Mucosa of rectum (tissue), 2 donors: ENCODE data around the gene KIAA1614.

Experiments
- H3K27ac ChIP-seq, 2 donors: one replicate each; pipeline ENCODE4 v1.7.0; 2013; ENCODE audit warnings: inconsistent platforms in 2 of 2, low read depth in 2 of 2, low read length in 2 of 2
- H3K27me3 ChIP-seq, 2 donors: one replicate each; pipeline ENCODE4 v1.7.0; 2013; ENCODE audit warnings: low read length in 2 of 2; ENCODE audit not compliant: control insufficient read depth in 2 of 2, insufficient read depth in 2 of 2
- H3K36me3 ChIP-seq, 2 donors: one replicate each; pipeline ENCODE4 v1.7.0; 2013; ENCODE audit warnings: low read length in 2 of 2; ENCODE audit not compliant: control insufficient read depth in 2 of 2, insufficient read depth in 2 of 2
- H3K4me1 ChIP-seq, 2 donors: one replicate each; pipeline ENCODE4 v1.7.0; 2013; ENCODE audit warnings: low read length in 2 of 2, mild to moderate bottlenecking in 1 of 2; ENCODE audit not compliant: control insufficient read depth in 2 of 2, insufficient read depth in 2 of 2
- H3K4me3 ChIP-seq, 2 donors: one replicate each; pipeline ENCODE4 v1.7.0; 2013; ENCODE audit warnings: low read length in 2 of 2
- H3K9ac ChIP-seq, 2 donors: one replicate each; pipeline ENCODE4 v1.7.0; 2013; ENCODE audit warnings: low read length in 2 of 2, low read depth in 1 of 2, mild to moderate bottlenecking in 1 of 2
- H3K9me3 ChIP-seq, 2 donors: one replicate each; pipeline ENCODE4 v1.7.0; 2013; ENCODE audit warnings: low read length in 2 of 2; ENCODE audit not compliant: control insufficient read depth in 2 of 2
- donor health status: healthy.
- donor health status: Normal muscosa, but diverticular disease.

KIAA1614 gene

DNA sequence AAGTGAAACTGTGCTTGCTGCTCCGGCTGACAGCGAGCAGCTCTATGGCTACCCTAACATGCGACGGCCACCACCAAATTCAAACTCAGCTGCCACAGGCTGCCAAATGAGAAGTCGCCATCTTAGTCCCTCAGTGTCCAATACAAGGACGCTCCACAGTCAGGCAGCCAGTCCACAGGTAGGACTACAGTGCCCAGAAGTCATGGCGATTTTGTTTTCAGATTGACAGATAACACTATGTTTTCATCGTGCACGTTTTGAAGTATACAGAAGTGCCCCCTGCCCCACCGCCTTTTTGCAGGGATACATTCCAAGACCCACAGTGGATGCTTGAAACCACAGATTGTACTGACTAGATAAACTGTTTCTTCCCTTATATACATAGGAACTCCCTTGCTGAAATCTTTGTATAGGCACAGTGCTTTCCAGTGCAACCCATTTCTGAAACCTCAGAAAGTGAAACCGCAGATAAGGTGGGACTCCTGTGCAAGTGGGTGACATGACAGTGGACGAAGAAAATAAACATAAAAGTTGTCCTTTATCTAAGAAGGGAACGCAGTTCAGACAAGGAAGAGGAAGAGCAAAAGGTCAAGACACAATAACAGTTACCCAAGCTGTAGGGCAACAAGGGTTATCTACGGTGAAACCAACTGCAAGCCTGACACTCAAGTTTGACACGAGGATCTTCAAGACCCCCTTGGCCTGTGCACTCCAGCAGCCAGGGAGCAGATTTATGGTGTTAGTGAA lies 57.8 kb downstream of the KIAA1614 start:
- H3K9me3 ChIP-seq = no peaks in the 10 kb centered on the region
- no peaks in the 10 kb centered on the region for H3K4me1 ChIP-seq
- no peak overlapping the region for H3K27ac ChIP-seq
- no peaks in the 10 kb centered on the region for H3K27me3 ChIP-seq
- peaks cover 7 to 16% of the 10 kb centered on the region in 2 donors for H3K36me3 ChIP-seq
- no peak overlapping the region for H3K9ac ChIP-seq
- no peak overlapping the region for H3K4me3 ChIP-seq

DNA sequence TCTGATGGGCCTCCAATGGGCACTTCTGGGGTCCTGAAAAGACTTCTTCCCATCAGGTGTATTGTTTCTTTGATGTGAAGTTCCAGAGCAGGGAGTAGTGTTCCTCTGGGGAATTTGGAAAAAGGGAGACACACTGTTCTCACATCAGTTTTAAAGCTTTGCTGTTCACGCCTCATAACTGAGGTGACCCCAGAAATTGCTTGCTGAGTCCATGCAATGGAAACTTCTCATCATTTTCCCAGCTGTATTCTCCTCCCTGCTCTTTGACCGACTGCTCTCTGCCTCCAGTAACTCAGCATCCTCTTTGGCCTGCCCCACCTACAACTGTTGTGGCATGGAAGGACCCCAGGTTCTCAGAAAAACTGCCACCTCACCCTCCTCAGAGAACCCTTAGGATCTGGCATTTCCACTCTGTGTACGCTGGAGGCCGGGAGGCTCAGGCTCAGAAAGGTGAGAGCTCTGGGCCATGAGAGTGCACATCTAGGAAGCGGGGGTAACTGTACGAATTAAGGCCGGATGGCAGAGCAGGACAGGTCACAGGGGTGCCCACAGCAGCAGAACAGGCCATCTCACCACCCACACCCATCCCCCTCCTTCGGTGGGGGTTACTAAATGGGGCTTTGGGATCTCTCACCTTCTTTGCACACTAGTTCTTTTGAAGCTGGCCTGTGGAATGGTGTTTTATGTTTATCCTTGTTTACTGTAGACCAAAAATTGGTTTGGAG lies 58.7 kb downstream of the KIAA1614 start:
- no peaks in the 10 kb centered on the region for H3K4me1 ChIP-seq

DNA sequence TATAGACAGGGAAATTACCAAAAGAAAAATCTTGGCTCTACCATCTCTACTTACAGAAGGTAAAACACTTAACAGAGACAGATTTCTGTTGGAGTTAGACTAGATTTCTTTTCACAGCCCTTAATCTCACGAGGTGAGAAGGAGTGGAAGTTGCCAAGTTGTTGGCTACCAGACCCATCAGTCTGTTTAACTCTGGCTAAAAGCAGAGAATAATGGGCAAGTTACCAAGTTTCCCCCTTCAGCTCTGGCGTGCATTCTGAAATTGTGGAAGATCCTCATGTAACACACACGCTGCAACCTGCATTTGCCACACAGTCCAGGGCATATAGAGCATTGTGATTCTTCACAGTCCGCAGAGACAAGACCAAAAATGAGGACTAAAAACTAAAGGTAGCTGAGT lies 60.7 kb downstream of the KIAA1614 start:
- Histone ChIP-seq H3K27ac (no peak overlapping the region), H3K4me3 (no peak overlapping the region), H3K9ac (no peak overlapping the region), H3K4me1 (no peaks in the 10 kb centered on the region), H3K27me3 (no peaks in the 10 kb centered on the region), H3K9me3 (no peaks in the 10 kb centered on the region), H3K36me3 (peaks cover 22 to 30% of the 10 kb centered on the region in 2 donors)

More for the DNA sequence above, 58.7 kb downstream of the KIAA1614 start:
- no peaks in the 10 kb centered on the region for H3K27me3 ChIP-seq
- H3K9me3 ChIP-seq = no peaks in the 10 kb centered on the region
- H3K27ac ChIP-seq = no peak overlapping the region
- H3K9ac ChIP-seq = no peak overlapping the region
- peaks cover 16 to 24% of the 10 kb centered on the region in 2 donors for H3K36me3 ChIP-seq
- H3K4me3 ChIP-seq = no peak overlapping the region

DNA sequence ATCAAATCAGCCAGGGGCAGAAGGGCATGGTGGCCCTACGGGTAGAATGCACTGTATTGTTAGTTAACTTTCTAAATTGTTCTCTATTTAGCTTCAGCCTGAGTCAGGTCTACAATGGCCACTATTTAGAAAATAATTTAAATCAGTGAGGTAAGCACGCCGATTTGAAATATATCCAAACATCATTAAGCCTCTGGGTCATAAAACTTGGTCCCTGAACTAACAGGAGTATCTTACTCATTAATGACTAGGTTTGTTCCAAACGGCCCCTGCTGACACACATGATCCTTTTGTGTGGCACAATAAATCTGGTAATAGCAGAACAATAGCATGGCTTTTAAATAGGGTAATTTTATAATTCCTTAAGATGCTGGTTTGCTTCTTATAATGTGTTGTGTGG lies 61.5 kb downstream of the KIAA1614 start:
- Histone ChIP-seq H3K9ac (no peak overlapping the region), H3K9me3 (no peaks in the 10 kb centered on the region), H3K36me3 (peaks cover 22 to 30% of the 10 kb centered on the region in 2 donors), H3K27me3 (no peaks in the 10 kb centered on the region), H3K27ac (no peak overlapping the region), H3K4me1 (no peaks in the 10 kb centered on the region), H3K4me3 (no peak overlapping the region)

DNA sequence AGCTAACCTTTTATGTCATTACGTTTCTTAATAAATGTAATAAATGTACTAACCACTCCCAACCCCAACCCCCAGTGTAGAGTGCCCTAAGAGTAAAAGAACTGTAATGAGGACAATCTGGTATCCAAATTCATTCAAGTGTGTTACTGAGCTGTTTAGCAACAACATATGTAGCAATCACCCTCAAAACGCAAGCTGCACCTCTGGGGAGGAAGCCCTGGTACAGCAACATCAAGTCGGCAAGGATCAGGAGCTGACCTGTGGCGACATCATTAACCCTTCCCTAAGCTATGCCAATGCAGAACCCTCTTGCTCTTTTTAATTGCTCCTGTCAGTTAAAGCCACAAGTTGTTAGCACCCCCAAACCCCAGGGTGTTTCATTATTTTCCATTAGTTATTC lies 62.9 kb downstream of the KIAA1614 start:
- Histone ChIP-seq H3K9ac (no peak overlapping the region), H3K4me3 (no peak overlapping the region), H3K27ac (no peak overlapping the region), H3K27me3 (no peaks in the 10 kb centered on the region), H3K9me3 (no peaks in the 10 kb centered on the region), H3K36me3 (peaks cover 22 to 31% of the 10 kb centered on the region in 2 donors), H3K4me1 (no peaks in the 10 kb centered on the region)

DNA sequence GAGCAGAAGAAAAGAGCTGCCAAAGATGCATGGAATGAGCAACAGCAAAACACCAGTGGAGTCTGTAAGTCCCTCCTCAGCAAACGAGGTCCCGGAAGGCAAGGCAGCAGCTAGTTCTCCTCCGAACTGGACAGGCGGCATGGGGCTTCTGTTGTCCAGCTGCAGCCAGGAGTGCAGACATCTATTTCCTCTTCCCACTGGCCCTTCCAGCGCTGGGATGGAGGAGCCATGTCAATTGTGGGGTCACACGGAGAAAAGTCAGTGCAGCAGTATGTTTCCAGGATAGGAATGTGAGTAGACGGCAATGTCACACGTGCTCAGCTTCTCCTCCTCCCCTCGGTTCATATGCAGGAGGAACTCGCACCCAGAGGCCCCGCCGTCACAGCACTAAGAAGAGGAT lies 63.5 kb downstream of the KIAA1614 start:
- Histone ChIP-seq H3K27me3 (no peaks in the 10 kb centered on the region), H3K9ac (no peak overlapping the region), H3K4me3 (no peak overlapping the region), H3K9me3 (no peaks in the 10 kb centered on the region), H3K4me1 (no peaks in the 10 kb centered on the region), H3K27ac (no peak overlapping the region), H3K36me3 (peaks cover 19 to 37% of the 10 kb centered on the region in 2 donors)

DNA sequence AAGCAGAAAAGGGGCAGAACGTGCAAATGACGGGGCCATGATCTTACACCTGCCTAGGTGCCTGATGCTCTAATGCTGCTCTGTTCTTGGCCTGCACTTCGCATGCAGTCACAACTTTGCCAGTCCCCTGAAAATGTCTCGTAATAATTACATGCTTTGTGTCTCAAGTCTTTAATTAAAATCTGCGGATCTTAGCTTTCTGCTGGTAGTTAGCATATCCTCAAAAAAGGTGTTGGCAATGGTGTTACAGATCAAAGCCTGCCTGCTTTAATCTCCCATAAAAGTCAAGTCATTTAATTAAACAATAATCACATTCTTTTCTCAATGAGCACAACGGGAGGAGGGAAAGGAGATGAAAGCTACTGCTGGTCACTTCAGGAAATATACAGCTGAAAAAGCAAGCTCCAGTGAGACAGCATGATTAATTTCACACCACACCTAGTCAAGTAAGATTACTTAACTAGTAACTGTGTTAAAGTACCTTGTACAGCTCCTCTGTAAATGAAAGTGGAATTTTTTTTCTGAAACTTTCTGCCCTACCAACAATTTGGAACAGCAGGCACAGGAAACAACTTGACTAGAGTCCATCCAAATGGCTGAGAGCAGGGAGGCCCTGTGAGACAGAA lies 64.1 kb downstream of the KIAA1614 start:
- H3K9me3 ChIP-seq = no peaks in the 10 kb centered on the region
- H3K27me3 ChIP-seq = no peaks in the 10 kb centered on the region
- H3K4me3 ChIP-seq = no peak overlapping the region
- no peak overlapping the region for H3K27ac ChIP-seq
- no peak overlapping the region for H3K9ac ChIP-seq
- H3K36me3 ChIP-seq = peaks cover 23 to 41% of the 10 kb centered on the region in 2 donors
- no peaks in the 10 kb centered on the region for H3K4me1 ChIP-seq

DNA sequence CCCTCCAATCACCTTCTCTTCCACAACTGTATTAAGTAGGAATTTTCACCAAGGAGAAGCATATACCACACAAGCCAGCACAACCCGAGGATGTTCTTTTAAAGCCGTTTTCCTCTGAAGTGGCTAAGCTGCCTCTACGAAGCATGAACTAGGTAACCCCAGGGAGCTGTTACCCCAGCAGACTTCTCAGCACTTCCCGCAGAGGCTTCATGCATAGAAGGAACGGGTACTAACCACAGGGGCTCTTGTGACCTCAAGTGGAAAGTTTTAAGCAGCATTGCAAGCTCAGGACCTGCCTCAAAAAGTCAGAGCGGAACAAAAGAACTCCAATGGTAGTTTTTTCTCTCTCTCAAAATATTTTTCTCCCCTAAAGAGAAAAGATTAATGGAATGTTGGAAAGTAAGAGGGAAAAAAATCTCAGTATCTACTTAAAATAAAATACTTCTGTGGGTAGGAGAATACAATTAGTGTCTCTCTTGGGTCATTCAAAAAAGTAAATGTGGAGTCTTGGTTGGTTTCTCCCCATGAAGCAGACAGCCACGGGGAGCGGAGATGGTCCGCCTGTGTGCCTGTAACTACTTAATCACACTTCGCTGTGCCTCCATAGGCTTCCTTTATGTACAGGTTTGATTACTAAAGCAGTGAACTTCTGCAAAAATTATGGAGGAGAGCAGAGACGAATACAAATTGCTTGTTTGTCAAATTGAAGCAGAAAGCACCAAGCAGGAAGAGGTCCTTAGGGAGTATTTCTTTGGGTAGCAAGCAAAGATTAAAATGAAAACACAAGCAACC lies 69.1 kb downstream of the KIAA1614 start:
- H3K9me3 ChIP-seq = no peaks in the 10 kb centered on the region
- H3K4me3 ChIP-seq = no peak overlapping the region
- no peaks in the 10 kb centered on the region for H3K27me3 ChIP-seq
- H3K27ac ChIP-seq = no peak overlapping the region
- no peaks in the 10 kb centered on the region for H3K4me1 ChIP-seq
- peaks cover 17 to 52% of the 10 kb centered on the region in 2 donors for H3K36me3 ChIP-seq
- no peak overlapping the region for H3K9ac ChIP-seq

DNA sequence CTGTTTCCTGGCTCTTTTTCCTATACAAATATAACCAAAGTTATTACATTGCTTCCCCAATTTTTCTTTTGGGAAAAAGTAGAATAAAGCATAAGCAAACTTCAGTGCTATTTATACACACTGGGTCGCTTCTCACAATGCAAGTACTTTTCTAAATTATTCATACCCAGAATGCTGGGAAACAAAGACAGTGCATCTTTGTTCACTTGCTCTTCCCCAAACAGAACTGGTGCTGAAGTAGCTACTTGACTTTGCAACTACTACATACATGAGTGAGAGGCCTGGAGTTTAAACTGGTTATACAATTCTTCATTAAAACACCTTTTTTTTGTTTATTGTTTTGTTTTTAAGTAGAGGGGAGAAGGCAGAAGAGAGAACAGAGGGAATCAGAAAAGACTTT lies 69.7 kb downstream of the KIAA1614 start:
- H3K9ac ChIP-seq = no peak overlapping the region
- H3K36me3 ChIP-seq = peaks cover 20 to 55% of the 10 kb centered on the region in 2 donors
- H3K9me3 ChIP-seq = no peaks in the 10 kb centered on the region
- H3K27ac ChIP-seq = no peak overlapping the region
- no peaks in the 10 kb centered on the region for H3K27me3 ChIP-seq
- H3K4me1 ChIP-seq = no peaks in the 10 kb centered on the region
- no peak overlapping the region for H3K4me3 ChIP-seq
